ENCODE data around the gene TEX51. TPM values are rescaled to one million over a fixed set of nuclear protein-coding genes. Genes with fewer than 3 reads are reported as not detected.

Gene TEX51
- total RNA-seq = not detected in 2 replicates

DNA sequence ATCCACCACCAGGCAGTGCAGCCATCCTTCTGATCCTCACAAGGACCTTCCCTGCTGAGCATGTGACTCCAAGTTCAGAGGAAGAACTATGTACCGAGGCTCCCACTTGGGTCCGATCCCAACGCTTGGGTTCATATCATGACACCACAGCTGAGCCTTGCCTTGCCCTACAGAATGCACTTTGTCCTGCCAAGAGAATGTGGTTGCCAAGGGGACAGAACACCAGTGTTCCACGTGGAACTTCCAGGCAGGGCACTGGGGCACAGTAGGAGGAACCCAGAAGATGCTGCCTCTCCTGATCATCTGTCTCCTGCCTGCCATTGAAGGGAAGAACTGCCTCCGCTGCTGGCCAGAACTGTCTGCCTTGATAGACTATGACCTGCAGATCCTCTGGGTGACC is at the start of gene TEX51:
TSS of gene TEX51 (plus strand) at position 255 of the 400 bp plus-strand sequence. CDS start at position 284, 29 bp downstream.
- intact Hi-C loops (cut with micrococcal nuclease) = no loop called here

DNA sequence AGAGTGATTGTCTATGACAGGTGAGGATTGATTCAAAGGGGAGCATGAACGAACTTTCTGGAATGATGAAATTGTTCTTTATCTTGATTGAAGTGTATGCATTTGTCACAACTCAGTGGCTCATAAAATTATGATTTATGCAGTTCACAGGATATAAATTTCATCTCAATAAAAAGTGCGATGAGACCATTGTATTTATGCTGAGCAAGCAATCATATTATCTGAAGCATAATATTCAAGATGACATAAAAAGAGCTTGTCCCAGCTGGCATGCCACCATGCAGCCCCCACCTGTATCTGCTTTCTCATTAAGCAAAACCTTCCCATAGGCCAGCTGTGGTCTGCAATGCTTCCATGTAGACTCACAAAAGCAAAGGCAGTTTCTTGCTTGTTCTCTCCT is 49.6 kb upstream of the TEX51 start:
- intact Hi-C loops (cut with micrococcal nuclease) = no loop called here

DNA sequence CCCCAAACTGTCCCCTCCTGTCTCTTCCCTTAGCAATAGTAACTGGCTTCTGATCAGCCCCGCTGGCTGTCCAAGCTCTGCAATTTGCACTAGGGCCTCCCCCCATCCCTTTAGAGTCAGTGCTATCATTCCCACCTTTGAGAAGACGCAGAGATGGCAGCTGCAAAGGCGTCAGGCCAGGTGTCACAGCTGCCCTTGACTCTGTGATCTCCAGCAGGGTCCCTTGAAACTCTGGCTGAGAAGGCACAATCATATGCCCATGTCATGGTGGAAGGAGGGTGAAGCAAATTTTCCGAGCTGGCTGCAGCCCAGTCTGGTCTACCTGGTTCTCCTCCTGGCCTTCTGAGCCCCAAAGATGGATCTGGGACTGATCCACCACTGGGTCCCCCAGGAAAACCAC is 49.2 kb upstream of the TEX51 start:
- intact Hi-C loops (cut with micrococcal nuclease) = no loop called here

DNA sequence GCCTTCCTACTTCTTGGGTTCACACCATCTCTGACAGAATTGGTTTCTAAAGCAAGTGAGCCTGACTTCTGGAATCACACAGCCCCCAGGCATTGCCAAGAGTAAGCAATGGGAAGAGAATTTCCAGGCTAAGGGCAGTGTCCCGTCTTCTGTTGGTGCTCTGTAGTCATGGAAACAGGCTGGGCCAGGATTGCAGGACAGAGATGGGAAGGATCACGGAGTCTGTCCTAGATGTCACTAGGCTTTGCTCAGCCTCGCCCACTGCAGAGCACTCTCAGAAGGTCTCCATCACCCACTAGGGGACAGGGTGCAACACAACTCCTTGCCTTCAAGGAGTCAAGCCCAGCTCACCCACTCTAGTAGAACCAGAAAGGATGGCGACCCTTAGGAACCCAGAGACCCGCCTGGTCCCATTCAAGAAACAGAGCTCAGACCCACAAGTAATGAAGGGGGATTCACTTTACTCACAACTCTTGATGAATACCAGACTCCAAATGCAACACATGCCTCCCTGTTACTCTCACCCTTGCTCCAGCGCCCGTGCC is 48.6 kb upstream of the TEX51 start:
- intact Hi-C loops (cut with micrococcal nuclease) = no loop called here

DNA sequence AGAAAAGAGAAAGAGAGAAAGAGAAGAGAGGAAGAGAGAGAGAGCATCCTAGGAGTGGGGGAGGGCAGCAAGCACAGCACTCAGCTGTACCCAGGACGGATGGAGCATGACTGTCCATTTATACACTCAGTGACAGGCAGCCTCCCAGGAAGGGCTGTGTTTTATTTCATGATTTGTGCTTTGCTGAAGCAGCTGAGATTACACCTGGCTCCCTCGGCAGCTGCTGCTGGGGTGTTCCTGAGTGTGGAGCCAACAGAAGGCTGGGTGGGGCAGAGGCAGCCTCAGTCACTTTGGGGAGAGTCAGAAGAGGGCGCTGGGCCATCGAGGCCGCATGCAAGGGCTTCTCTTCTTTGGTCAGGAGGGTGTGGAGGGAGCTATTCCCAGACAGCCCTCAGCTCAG is 47.8 kb upstream of the TEX51 start:
- intact Hi-C loops (cut with micrococcal nuclease) = no loop called here

DNA sequence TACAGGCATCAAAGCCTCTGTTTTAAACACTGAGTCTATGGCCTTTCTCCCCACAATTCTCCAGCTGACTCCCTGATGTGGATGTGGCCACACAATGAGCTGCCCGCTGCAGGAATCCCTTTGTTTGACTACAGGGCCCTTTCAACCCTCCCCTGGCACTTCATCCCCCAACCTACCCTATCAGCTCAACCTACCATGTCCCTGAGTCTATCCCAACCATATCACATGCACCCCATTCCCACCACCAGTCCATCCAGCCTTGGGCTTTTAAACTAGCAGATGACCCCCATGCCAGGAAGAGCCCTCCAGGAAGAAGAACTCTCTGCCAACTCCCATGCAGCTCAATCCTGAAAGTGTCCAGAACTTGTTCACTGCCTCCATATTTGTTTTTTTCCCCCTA is 46.9 kb upstream of the TEX51 start:
- intact Hi-C loops (cut with micrococcal nuclease) = no loop called here

DNA sequence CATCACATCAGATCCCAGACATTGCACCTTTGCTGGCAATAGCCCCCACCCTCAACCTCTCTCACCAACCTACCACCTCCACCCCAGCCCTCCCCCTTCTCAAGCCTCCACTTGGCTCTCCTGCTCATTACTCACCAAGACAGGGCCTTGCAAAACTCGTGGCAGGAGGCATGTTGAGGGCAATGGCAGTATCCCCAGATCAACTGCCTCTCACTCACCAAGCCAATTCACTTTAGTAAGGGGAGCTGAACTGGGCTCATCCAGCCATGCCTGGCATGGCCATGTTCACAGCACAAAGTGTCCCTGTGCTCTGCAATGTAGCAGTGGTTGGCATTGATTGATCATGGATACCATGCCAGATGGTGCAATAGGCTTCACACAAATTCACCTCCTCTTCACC is 46.3 kb upstream of the TEX51 start:
- intact Hi-C loops (cut with micrococcal nuclease) = no loop called here

DNA sequence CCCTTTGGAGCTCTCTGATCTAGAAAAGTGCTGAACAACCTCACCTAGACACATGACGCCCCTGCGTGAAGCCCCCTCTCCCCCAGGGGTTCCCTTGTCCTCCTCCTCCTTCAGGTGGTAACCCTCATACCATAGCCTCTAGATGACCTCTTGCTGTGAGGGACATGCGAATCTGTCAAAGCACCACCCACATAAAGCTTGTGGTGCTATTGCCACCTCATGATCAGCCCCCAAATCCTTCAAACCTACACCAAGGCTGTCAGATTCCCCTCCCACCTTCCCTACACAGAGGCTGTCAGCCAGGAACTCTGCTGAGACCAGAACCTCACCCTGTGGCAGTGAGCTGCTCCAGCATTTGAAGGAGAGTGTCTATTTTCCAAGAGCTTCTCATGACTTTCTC is 43.1 kb upstream of the TEX51 start:
- intact Hi-C loops (cut with micrococcal nuclease) = no loop called here

DNA sequence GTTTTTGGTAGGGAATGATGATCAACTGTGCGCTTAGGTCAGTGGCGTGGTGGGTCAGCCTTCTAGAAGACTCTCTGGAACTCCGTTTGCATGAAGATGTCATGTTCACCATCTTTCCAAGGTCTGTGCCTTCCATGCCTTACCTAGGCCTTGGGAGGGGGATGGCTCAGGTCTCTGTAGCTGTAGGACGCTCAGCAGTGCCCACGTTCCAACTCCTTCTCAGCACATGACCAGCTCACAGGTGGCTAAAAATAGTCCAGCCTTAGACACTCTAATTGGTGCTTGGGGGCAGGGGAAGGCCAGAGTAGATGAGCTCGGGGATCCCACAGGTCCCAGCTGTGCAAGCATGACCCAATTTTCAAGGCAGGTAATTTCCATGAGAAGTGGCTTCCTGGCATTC is 42.3 kb upstream of the TEX51 start:
- intact Hi-C loops (cut with micrococcal nuclease) = no loop called here

DNA sequence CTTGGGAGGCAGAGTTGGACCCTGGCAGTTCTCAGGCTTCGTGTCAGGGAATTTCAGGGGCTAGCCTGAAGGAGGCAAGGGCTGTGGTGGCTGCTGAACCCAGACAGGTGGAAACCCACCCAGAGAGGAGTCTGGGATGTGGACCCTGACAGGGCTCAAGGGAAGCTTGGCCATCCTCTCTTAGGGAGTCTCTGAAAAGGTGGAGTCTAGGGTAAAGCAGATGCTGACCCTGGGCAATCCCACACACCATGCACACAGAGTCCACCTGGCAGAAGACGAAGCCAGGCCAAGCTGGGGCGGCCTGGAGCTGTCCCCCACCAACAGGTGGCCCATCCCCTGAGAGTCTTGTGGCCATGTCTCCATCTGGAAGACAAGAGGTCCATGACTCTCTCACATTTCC is 41.2 kb upstream of the TEX51 start:
- intact Hi-C loops (cut with micrococcal nuclease) = no loop called here

DNA sequence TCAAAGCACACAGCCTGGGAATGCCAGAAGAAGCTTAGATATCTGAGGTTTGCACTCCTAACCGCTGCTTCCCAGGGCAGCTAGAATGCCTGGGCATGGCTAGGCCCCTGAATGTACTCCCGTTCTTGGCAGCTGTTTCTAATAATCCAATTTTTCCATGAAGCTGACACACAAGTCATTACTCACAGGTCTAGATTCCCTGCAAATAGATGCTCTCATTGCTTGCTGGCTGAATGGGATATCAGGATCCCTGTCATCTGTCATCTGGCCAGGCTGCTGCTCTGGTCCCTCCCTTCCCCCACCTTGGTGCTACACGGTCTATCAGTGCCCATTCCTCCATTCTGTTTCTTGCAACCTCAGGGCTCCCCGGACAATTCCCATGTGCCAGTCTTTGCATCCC is 40.7 kb upstream of the TEX51 start:
- intact Hi-C loops (cut with micrococcal nuclease) = no loop called here

DNA sequence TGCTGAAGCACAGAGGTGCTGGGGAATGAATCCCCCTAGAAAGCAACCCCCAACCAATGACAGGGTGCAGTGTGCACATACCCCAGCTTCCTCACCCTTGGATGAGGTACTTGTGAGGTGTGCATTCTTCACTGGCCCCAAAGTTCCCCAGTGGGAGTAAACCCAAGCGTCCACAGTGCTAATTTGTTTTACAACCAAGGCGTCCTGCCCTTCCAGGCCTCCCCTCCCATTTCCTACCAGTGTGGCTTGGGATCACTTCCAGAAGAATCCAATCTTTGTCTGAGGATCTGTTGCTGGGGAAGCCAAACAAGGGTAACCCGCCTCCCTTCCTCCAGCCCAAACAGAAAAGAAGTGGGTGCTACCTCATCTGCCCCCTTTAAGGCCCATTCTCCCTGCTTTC is 40.3 kb upstream of the TEX51 start:
- intact Hi-C loops (cut with micrococcal nuclease) = no loop called here

DNA sequence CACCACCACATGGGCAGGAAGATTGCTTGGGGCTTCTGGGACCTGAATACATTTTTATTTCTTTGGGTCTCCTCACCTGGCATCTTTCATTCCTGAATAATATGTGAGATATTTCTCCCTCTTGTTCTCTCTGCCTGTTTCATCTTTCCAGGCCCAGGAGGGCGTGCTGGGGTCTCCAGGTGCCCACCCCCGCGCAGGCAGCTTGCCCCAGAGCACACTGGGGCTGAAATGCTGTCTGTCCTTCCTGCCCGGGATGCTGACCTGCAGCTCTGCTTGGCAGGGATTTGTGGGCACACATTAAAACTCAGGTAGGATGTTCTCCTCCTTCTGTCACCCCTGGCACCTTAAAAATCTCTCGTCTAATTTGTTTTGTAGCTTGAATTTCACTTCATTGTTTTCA is 39.7 kb upstream of the TEX51 start:
- intact Hi-C loops (cut with micrococcal nuclease) = no loop called here

DNA sequence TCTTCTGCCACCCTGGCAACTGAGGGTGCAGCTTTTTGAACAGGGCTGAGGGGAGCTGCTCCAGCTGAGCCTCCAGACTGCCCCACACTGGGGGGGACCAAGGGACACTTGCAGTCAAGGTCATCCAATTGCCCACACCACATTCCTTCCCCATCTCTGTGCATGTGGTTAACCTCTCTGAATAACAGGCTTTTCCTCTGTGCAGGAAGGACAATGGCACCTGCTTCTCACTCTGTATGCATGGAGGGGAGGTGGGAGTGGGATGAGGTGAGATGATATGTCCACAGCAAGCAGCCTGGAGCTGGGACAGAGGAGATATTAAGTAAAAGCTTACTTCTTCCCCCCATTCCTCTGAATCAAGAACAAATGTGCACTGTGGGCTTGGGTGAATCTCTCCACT is 39.1 kb upstream of the TEX51 start:
- intact Hi-C loops (cut with micrococcal nuclease) = no loop called here

DNA sequence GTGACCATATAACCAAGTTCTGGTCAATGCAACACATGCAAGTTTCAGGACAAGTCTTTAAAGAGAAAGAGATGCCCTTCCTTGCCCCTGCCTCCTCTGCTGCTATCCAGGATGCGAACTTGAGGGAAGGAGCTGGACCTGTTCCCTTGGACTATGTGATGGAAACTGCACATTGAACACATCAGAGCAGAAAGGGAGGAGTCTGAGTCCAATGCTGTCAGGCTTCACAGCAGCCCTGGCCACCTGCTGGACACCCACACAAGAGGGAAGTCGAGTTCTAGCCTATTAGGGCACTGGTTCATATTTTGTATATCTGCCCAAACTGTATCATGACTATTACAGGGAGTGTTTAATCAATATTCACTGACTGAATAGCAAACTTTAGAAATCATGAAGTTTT is 38.3 kb upstream of the TEX51 start:
- intact Hi-C loops (cut with micrococcal nuclease) = no loop called here

DNA sequence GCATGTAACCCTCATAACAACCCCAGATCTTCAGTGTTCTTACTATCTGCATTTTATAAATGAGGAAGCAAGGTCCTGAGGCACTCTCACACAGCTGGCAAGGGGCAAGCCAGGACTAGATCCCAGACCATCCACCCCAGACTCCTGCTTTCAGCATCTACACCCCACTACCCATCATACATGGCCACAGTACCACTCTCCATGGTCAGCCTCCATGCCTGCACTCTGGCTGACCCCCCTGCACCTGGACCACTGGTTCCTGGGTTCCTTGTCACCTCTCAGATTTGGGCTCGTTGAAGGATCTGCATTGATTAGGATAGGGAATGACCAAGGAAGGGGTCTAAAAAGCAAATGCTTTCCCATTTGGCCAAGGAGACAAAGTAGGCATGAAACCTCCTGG is 36.0 kb upstream of the TEX51 start:
- intact Hi-C loops (cut with micrococcal nuclease) = no loop called here

DNA sequence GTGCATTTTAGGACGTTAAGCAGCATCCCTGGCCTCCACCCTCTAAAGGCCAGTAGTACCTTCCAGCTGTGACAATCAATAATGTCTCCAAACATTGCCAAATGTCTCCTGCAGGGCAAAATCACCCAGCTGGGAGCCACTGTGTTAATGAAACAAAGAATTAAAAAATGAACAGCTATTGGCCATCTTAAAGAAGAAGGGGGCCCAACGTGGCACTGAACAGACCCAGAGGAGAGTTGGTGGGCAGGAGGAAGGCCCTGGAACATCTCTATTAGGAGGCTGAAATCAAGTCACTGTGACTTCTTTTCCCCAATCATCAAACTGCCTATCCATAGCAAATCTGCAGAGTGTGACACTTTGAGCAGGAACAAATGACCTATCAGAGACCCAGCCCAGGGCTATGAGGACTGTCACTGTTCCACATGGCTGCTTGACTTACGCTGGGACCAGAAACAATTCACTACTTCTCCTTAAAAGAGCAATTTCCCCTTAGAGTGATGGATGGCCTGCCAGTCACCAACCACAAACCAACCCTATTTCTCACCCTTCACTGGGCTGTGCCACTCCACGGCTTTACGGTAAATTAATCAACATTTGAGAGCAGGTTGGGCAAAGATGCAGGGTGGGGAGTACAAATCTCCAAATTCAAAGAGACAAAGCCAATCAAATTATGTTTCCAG is 35.2 kb upstream of the TEX51 start:
- intact Hi-C loops (cut with micrococcal nuclease) = no loop called here

DNA sequence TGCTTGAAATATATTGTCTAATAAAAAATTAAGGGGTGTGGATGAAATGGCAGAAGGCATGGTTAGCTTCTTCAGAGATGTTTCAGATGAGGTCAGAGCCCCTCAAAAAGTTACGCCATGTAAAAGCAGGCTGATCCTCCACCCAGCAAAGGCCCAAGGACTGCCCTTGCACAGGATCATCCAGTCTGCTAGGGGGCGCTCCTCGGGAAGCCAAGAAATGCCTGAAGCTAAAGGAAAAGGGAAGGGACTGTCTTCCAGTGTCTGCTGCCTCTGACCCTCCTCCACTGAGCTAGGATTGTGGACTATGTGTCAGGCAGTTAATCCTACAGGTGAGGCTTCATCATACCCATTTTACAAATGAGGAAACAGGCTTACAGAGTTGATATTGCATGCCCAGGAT is 33.8 kb upstream of the TEX51 start:
- intact Hi-C loops (cut with micrococcal nuclease) = no loop called here

DNA sequence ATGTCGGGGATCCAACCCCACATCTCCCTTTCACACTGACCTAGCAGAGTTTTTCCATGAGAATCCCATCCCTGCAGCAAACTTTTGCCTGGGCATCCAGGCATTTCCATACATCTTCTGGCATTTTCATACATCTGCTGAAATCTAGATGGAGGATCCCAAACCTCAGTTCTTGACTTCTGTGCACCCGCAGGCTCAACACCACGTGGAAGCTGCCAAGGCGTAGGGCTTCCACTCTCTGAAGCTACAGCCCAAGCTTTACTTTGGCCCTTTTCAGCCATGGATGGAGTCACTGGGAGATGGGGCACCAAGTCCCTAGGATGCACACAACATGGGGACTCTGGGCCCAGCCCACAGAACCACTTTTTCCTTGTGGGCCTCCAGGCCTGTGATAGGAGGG is 32.2 kb upstream of the TEX51 start:
- intact Hi-C loops (cut with micrococcal nuclease) = no loop called here

DNA sequence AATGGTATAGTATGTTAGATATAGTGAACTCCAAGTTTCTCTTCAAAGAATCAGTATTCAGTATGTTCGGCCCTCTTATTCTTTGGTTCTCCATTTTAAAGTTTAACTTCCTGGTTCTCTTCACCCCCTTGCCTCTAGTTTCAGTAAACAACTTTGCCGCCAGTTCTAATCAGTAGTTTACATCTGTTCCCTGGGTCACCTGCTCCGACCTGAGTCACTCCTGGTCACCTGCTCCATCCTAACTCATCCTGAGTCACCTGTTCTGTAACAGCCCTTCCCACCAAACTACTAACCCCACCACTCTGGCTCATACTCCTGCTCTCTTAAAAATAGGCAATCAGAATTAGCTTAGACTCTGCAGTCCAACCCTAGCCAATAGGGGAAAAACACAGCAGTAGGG is 23.7 kb upstream of the TEX51 start:
- intact Hi-C loops (cut with micrococcal nuclease) = no loop called here

DNA sequence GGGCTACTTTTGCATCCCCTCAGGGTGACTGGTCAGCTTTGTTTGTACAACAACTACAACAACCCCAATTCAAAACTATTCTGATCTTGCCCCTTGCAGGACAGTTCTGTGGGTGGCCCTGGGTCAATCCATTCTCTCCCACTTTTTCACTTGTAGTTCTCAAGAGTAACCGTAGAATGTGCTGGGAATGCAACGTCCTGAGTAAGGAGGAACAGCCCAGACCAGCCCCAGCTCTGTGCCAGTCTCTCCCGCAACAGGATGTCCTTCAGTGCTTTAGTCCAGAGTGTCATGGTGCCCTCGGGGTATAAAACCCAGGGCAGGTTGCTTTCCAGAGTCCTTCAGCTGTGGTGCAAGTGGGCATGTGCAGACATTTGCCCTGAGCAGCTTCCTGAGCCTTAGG is 22.1 kb upstream of the TEX51 start:
- intact Hi-C loops (cut with micrococcal nuclease) = no loop called here

DNA sequence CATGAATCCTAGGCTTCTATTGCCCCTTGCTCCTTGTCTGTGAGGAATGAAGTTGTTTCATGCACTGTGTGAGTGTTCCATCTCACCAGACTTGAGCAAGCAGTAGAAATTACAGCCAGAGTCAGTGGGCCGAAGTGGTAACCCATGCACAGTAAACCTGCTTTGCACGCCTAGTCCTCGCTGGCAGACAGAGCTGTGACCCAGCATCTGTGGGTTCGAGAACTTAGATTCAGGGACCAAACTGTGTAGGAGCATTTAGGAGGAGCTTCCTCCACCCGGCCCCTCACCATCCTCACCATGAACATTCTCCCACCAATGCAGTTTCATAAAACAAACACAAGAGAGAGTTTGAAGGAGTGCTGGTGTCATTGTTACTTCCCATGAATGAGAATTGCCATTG is 21.6 kb upstream of the TEX51 start:
- intact Hi-C loops (cut with micrococcal nuclease) = no loop called here

DNA sequence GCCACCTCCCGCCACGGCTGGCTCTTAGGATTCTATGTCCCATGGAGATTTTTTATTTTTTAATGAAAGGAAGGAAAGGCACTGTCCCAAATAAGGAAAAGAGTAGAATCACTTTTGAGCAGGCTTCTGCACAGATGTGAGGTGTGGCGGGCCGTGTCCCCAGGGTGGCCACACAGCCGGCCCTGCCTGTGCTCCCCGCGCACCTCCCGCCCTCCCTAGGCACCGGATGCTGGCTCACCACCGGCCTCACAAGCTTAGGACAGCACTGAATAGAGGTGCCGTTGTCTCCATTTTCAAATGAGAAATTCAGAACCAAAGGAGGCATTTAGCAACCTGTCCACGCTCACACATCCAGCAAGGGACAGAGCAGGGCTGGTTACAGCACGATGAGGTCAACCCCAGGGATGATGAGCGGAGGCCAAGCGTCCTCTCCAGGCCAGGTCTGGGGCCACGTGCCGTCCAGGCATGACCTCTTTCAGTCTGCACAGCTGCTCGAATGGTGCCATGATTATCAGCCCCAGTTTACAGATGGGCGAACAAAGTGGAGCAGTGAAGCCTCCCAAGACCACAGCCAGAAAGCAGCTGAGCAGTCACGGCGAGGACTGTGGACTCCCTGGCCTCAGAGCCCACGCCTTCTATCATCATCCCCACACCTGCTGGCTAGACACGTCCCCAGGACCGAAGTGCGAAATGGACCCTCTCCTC is 20.7 kb upstream of the TEX51 start:
- intact Hi-C loops (cut with micrococcal nuclease) = no loop called here

Data from T-helper 2 cell treated with Interferon-gamma antibody and Interleukin-4, amounts not matched to agents 100 ng/mL and 5 ng/mL, for 36 hours (primary cell).